T-helper 17 cell (primary cell): Measurements from ENCODE around the gene GRM8. TPM values are rescaled to one million over a fixed set of nuclear protein-coding genes. Genes with fewer than 3 reads are reported as not detected.
A peak's percentile ranks its signal among the peaks of the same experiment; 100 is the strongest.

Experiments used
- ATAC-seq: fragments of 150-1000 bp; cut with Tn5 transposase; 2 replicates; pipeline ENCODE4 v1.10.0; 2021; ENCODE audit warnings: mild to moderate bottlenecking, moderate library complexity
- DNase-seq, 3 donors: peaks; one replicate each; pipeline versions ENCODE4 v3.0.0 to v3.0.0-alpha.2; 2020 to 2021
- H3K9me3 ChIP-seq: one replicate; pipeline ENCODE4 v1.7.0; 2013; ENCODE audit warnings: low read length, mild to moderate bottlenecking; ENCODE audit not compliant: control insufficient read depth, poor library complexity, severe bottlenecking
- H3K27ac Mint-ChIP-seq: one replicate; pipeline ENCODE4 v1.8.0; 2022; ENCODE audit warnings: mild to moderate bottlenecking, moderate library complexity, mixed read lengths
- H3K27me3 Mint-ChIP-seq: one replicate; pipeline ENCODE4 v1.8.0; 2022; ENCODE audit warnings: mixed read lengths
- H3K36me3 Mint-ChIP-seq: one replicate; pipeline ENCODE4 v1.8.0; 2022; ENCODE audit warnings: low read depth, mixed read lengths
- H3K4me1 Mint-ChIP-seq: one replicate; pipeline ENCODE4 v1.8.0; 2022; ENCODE audit warnings: mild to moderate bottlenecking, mixed read lengths
- H3K4me3 Mint-ChIP-seq: one replicate; pipeline ENCODE4 v1.8.0; 2022; ENCODE audit warnings: mild to moderate bottlenecking, moderate library complexity, mixed read lengths
- total RNA-seq, 4 donors: library from RNA in 2 of 4; stranded (reverse) in 2 of 4; gene quantifications; one replicate each; pipeline ENCODE4 v1.2.3 and lab custom pipeline; 2022 to 2026

Gene GRM8
- total RNA-seq, 2 donors from 2014 or later: not detected

DNA sequence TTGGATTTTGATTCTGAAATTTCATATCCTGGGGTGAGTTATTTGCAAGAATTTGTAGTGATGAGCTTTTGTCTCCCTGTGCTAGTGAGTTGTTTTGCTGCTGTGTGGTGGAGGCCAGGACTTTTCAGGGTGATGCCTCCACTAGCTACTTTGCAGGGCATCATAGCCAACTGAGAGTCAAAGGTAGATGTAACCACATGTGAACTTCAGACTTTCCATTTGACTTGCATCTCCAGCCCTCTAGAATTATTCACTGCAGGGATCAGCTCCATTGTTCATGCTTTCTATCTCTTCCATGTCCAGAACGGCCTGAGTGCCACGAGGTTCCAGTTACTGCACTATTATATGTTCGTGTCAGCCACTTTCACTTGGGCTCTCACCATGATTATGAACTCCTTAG lies 534.3 kb downstream of the GRM8 start:
- H3K27me3 Mint-ChIP-seq: peaks cover 5% of the 10 kb centered on the region
- no peaks in the 10 kb centered on the region for H3K9me3 ChIP-seq
- ATAC-seq (no peak), DNase-seq (no peak)
- no peaks in the 10 kb centered on the region for H3K36me3 Mint-ChIP-seq
- H3K4me3 Mint-ChIP-seq: no peak overlapping the region
- H3K27ac Mint-ChIP-seq: no peak overlapping the region
- H3K4me1 Mint-ChIP-seq: no peaks in the 10 kb centered on the region

DNA sequence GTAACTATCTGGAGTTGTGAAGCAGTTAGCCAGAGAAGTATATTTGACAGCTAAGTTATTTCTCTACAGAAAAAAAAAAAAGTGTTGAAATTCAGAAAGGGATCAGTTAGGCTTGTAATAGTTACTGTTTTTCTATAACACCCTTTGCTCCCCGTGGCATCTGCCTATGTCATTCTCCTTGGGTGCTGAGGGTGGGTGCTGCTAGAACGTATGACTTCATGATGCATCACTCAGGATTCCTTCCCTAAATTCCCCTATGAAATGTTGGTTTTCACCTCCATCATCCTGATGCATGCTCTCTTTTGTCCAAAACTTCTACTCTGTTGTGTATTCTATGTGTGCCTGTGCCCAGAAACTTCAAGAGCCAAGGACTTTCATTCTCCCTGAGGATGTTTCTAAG lies 536.4 kb downstream of the GRM8 start:
- no peak overlapping the region for H3K27ac Mint-ChIP-seq
- H3K36me3 Mint-ChIP-seq: no peaks in the 10 kb centered on the region
- no peaks in the 10 kb centered on the region for H3K4me1 Mint-ChIP-seq
- H3K9me3 ChIP-seq: no peaks in the 10 kb centered on the region
- H3K27me3 Mint-ChIP-seq: no peaks in the 10 kb centered on the region
- no peak for ATAC-seq
- DNase-seq: no peak
- no peak overlapping the region for H3K4me3 Mint-ChIP-seq

DNA sequence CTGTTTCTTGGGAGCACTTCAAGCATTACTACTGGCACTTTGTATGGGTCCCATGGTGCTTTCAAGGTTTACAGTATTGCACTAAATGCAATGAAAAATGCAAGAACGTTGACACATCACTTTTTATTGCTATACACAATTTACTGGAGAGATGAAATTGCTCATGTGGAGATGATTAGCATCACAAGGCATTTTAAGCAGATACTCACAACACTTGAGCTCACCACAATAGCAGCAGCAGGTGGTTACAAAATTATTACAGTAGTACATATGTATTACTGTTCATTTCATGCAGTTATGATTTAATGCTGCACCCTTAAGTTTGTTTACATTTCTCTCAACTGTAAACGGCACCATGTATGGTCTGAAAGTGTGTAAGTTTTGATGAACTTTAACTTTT lies 537.7 kb downstream of the GRM8 start:
- H3K36me3 Mint-ChIP-seq: no peaks in the 10 kb centered on the region
- DNase-seq: no peak
- H3K27me3 Mint-ChIP-seq: no peaks in the 10 kb centered on the region
- no peaks in the 10 kb centered on the region for H3K4me1 Mint-ChIP-seq
- H3K4me3 Mint-ChIP-seq: no peak overlapping the region
- H3K9me3 ChIP-seq: no peaks in the 10 kb centered on the region
- H3K27ac Mint-ChIP-seq: no peak overlapping the region
- ATAC-seq: no peak

DNA sequence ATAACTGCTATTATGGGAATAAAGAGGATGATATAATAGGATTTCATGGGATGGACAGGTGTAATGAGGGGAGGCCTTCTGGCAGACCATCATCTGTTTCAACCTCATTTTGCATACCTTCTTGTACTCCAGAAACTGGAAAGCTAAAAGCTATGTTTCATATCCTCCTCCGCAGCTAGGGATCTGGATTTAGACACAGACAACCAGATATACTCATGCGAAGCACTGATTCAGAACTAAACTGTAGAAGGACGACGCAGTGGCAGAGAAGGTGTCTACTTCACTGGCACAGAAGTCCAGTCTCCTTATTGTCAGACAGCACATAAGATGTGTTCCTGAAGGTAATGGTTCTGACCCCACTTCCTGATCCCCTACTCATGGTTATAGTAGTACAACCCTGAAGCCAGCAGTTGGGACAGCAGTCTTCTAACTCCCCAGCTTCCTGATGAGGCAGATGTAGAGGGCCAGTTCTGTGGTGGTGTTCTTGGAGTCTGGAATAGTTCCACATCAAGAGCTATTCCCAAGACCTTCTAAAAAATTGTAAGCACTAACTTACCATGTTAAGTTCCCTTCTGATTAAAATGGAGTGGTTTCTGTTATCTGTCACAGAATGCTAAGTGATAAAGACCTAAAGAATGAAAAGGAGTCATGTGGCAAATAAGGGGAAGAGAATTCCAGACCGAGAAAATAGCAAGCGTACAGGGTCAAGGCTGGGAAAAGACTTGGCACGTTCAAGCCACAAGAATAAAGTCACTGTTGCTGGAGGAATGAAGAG lies 550.3 kb downstream of the GRM8 start:
- no peaks in the 10 kb centered on the region for H3K9me3 ChIP-seq

DNA sequence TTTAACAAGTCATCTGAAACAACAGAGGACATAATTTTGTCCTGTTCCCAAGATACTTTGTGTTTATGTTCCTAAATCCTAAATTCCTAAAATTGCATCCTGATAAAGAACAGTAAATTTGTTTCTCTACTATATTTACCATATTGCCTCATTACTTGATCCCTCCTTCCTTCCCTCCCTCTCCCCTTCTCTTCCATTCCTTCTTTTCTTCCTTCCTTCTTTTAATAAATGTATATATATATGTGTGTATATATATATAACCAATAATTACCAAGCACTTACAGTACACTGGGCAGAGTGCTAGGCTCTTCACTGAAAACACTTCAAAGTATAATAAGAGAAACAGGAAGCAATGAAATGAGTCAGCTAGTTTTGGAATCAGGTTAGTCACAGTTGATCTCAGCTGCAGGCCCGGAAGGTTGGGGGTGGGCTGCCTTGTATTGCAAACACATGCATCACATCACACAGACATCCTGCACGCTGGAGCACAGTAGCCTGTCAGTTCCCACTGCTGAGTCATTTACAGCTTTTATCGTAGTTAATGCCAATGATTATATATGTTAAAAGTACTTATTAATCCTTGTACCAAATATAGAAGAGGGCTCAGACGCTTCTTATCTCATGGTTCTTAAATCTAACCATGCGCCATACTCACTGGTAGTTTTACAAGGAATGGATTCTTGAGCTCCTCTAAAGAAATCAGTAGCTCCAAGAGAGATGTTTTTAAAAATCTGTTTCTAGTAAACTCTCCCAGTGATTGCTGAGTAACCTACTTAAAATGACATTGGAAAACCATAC lies 551.7 kb downstream of the GRM8 start:
- ATAC-seq: peak; percentile 95
- Mint-ChIP-seq H3K4me3 (no peak overlapping the region), H3K36me3 (no peaks in the 10 kb centered on the region), H3K27ac (no peak overlapping the region), H3K27me3 (no peaks in the 10 kb centered on the region), H3K4me1 (peaks cover 5% of the 10 kb centered on the region)
- no peaks in the 10 kb centered on the region for H3K9me3 ChIP-seq
- DNase-seq: peak; percentile 10 to 32 (median 23)

More for the DNA sequence above, 550.3 kb downstream of the GRM8 start:
- Mint-ChIP-seq H3K4me3 (no peak overlapping the region), H3K4me1 (peaks cover 5% of the 10 kb centered on the region), H3K27me3 (no peaks in the 10 kb centered on the region), H3K27ac (no peak overlapping the region), H3K36me3 (no peaks in the 10 kb centered on the region)
- ATAC-seq: no peak
- no peak for DNase-seq

DNA sequence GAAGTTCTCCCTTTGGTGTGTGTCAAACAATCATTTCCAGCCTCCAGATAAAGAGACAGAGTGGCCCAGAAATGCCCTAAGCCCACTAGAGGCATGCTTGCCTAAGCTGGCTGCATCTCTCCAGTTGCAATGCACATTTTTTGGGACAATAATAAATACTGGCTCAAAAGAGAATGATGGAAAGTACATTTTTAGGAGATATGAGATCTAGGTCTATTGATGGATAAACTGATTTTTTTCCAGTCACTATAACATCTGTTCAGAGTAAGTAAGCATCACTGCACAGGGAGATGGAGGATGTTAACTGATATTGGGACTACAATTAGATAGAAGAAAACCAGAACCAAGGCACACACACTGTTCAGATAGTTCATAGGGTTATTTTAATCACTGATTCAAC lies 553.0 kb downstream of the GRM8 start:
- DNase-seq (no peak), ATAC-seq (no peak)
- Mint-ChIP-seq H3K4me1 (peaks cover 5% of the 10 kb centered on the region), H3K27me3 (no peaks in the 10 kb centered on the region), H3K36me3 (no peaks in the 10 kb centered on the region), H3K27ac (no peak overlapping the region), H3K4me3 (no peak overlapping the region)
- H3K9me3 ChIP-seq: no peaks in the 10 kb centered on the region

DNA sequence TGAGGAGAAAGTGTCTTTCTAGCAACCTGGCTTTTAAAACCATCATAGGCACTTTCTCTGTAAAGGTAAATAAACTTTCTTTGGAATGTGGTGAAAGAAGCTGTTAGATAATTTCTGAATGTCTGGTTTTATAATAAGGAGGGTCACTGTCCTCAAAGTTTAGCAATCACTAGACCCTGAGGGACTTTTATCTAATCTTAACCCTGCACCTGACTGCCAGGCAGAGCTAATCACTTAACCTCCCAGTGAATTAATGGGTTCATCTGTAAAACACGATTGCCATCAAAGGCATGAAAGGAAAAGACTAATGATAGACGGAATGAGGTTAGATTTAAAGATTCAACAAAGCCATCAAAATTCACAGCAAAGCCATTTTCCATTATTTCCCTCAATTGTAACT lies 553.8 kb downstream of the GRM8 start:
- DNase-seq: no peak
- Mint-ChIP-seq H3K36me3 (no peaks in the 10 kb centered on the region), H3K27me3 (no peaks in the 10 kb centered on the region), H3K4me1 (peaks cover 5% of the 10 kb centered on the region), H3K27ac (no peak overlapping the region), H3K4me3 (no peak overlapping the region)
- ATAC-seq: no peak
- H3K9me3 ChIP-seq: no peaks in the 10 kb centered on the region

DNA sequence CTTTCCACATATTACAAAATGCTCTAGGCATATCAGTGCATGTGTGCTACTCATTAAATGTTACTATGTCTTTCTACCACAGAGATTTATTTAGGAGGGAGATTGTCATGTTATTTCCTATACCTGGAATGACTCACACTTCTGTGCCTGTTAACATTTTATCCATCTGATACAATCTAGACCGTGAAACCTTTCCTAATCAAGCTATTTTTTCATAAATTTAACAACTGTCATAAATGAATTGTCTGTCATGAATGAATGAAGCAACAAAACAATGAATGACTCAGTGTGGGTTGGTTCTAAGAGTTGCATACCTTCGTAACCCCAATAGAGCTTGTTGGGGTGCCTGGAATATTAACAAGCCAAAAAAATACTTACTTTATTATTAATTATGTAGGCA lies 554.3 kb downstream of the GRM8 start:
- Mint-ChIP-seq H3K27ac (no peak overlapping the region), H3K36me3 (no peaks in the 10 kb centered on the region), H3K27me3 (no peaks in the 10 kb centered on the region), H3K4me1 (peaks cover 5% of the 10 kb centered on the region), H3K4me3 (no peak overlapping the region)
- no peaks in the 10 kb centered on the region for H3K9me3 ChIP-seq
- ATAC-seq: no peak
- no peak for DNase-seq

DNA sequence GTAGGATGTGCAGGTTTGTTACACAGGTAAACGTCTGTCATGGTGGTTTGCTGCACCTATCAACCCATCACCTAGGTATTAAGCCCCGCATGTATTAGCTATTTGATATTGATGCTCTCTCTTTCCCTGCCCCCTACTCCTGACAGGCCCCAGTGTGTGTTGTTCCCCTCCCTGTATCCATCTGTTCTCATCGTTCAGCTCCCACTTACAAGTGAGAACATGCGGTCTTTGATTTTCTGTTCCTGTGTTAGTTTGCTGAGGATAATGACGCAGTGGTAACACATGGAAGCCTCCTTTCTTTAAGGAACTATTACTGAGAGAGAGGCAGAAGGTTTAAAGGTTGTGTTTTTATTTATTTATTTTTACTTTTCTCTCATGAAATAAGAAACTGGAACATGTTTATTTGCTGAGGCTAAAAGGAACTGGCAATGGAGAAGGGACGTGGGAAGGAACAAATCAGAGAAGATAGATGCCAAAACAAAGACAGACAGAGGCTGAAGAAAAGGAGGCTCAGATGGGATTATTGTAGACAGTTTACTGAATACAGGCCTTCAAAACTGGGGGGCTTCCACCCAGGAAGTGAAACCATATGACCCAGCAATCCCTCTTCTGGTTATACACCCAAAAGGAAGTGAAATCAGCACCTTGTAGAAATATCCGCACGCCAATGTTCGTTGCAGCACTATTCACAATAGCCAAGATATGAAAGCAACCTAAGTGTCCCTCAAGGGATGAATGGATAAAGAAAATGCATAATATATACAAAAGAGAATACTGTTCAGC lies 556.3 kb downstream of the GRM8 start:
- no peaks in the 10 kb centered on the region for H3K9me3 ChIP-seq
- Mint-ChIP-seq H3K27ac (no peak overlapping the region), H3K27me3 (no peaks in the 10 kb centered on the region), H3K4me3 (no peak overlapping the region), H3K4me1 (peaks cover 5% of the 10 kb centered on the region), H3K36me3 (no peaks in the 10 kb centered on the region)
- no peak for DNase-seq
- ATAC-seq: no peak

DNA sequence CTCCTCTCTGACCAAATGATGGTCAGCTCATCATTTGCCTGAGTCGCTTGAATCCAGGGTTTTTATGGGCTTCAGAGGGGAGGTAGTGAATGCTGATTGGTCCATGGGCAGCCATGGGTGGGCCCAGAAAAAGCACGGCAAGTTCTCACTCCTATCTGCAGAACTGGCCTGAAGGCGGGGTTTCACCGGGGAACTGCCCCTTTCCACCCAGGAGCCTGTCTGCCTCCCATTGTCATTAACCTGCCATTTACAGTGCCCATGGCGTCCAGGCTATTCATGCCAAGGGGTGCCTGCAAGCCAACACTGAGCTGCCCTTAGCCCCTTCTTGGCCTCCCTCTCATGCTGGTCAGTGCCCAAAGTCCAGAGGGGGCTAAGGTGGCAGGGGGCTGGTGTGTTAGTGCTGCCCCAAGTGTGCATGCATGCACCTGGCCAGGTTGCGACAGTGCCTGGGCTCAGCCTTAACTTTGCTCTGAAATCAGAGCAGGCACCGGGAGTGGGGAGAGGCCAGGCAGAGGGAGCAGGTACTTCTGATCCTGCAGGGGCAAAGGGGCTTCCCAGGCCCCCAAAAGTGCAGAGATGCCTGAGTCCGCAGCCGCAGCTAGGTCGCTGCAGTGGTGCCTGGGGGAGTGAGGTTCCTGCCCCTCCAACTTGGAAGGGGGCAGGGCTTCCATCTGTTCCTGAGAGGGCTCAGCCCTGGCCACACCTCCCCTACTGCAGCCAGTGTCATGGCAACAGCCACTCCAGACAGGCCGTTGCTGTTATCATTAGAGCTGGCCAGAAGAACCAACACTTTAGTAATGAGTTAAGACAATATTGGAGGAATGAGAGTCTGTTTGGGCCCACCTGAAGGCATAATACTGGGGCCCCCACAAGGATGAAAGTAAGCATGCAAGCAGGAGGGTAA lies 561.6 kb downstream of the GRM8 start:
- no peaks in the 10 kb centered on the region for H3K27me3 Mint-ChIP-seq
- H3K4me3 Mint-ChIP-seq: no peak overlapping the region
- DNase-seq: no peak
- no peak overlapping the region for H3K27ac Mint-ChIP-seq
- H3K4me1 Mint-ChIP-seq: no peaks in the 10 kb centered on the region
- H3K36me3 Mint-ChIP-seq: no peaks in the 10 kb centered on the region
- no peak for ATAC-seq
- H3K9me3 ChIP-seq: no peaks in the 10 kb centered on the region

DNA sequence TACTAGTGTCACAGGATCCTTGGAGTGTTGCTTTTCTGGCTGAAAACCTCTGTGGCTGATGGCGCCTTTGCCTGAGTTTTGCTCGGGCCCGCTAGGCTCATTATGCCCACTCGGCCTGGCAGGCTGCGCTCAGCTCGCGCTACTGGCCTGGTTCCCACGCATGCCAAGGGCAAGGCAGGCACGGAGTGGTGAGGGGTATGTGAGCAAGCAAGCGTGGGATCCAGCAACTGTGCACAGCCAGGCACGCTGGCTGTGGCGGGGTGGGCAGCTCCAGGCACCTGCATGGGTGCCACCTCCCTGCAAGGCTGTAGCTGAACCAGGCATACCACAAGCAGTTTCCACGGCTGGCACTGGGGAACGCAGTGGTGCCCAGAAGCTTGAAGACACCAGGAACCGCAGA lies 562.6 kb downstream of the GRM8 start:
- DNase-seq (no peak), ATAC-seq (no peak)
- Mint-ChIP-seq H3K27me3 (no peaks in the 10 kb centered on the region), H3K27ac (no peak overlapping the region), H3K4me1 (no peaks in the 10 kb centered on the region), H3K4me3 (no peak overlapping the region), H3K36me3 (no peaks in the 10 kb centered on the region)
- no peaks in the 10 kb centered on the region for H3K9me3 ChIP-seq

DNA sequence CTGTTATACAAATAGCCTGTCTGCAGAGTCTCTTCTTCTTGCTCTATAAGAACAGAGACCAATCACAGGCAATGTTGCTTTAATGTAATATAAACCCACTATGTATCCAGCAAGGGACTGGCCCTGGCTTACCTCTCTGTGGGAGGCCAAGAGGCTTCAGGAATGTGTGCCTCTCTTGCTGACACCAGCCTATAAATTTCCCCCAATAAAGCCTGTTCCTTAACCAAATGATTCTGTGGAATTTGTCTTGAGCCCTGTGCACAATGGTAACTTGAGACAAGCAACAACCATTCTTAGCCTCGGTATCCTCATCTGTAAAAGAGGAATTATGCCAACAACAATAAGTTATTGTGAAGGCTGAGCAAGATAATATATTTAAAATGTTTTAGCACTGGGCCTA lies 563.7 kb downstream of the GRM8 start:
- Mint-ChIP-seq H3K4me1 (no peaks in the 10 kb centered on the region), H3K36me3 (no peaks in the 10 kb centered on the region), H3K27me3 (no peaks in the 10 kb centered on the region), H3K27ac (no peak overlapping the region), H3K4me3 (no peak overlapping the region)
- no peak for DNase-seq
- H3K9me3 ChIP-seq: no peaks in the 10 kb centered on the region
- ATAC-seq: no peak
